Fibroblast of skin of left biceps (primary cell): ENCODE data around the gene KLF13.
A peak's percentile ranks its signal among the peaks of the same experiment; 100 is the strongest.
"Not testable (repeated sequence)": the region's sequence is repeated elsewhere in the genome, so short reads cannot be mapped to it uniquely, and the experiment has no call there.

Experiments used
- DNase-seq, 2 experiments: peaks; one replicate each; pipeline ENCODE4 v3.0.0-alpha.2; 2013; ENCODE audit warnings: low read depth in 2 of 2

Gene KLF13

GRCh38 chr15:31345606-31346366, 19.2 kb downstream of the KLF13 start:
- DNase-seq = no peak

- DNase-seq = no peak
Observed at GRCh38 chr15:31346367-31347066, 19.9 kb downstream of the KLF13 start.

GRCh38 chr15:31347067-31347975, 20.7 kb downstream of the KLF13 start:
- no peak for DNase-seq

GRCh38 chr15:31347981-31348803, 21.6 kb downstream of the KLF13 start:
- no peak for DNase-seq

GRCh38 chr15:31349233-31350141, 22.9 kb downstream of the KLF13 start:
- no peak for DNase-seq

- no peak for DNase-seq
Observed at GRCh38 chr15:31350771-31351170, 24.1 kb downstream of the KLF13 start.

- DNase-seq = no peak
Observed at GRCh38 chr15:31352339-31352751, 25.7 kb downstream of the KLF13 start.

GRCh38 chr15:31352911-31353811, 26.5 kb downstream of the KLF13 start:
- DNase-seq = peak; percentile 79 to 83

GRCh38 chr15:31353931-31354330, 27.3 kb downstream of the KLF13 start:
- no peak for DNase-seq

- not testable (repeated sequence) for DNase-seq
Observed at GRCh38 chr15:31356097-31356496, 29.5 kb downstream of the KLF13 start.

GRCh38 chr15:31357148-31357547, 30.5 kb downstream of the KLF13 start:
- DNase-seq = no peak

GRCh38 chr15:31358163-31358562, 31.5 kb downstream of the KLF13 start:
- no peak for DNase-seq

GRCh38 chr15:31358957-31359701, 32.5 kb downstream of the KLF13 start:
- DNase-seq = no peak

- no peak for DNase-seq
Observed at GRCh38 chr15:31359702-31360111, 33.1 kb downstream of the KLF13 start.

GRCh38 chr15:31360158-31360561, 33.5 kb downstream of the KLF13 start:
- no peak for DNase-seq

GRCh38 chr15:31360843-31361763, 34.5 kb downstream of the KLF13 start:
- no peak for DNase-seq

GRCh38 chr15:31361764-31362515, 35.3 kb downstream of the KLF13 start:
- no peak for DNase-seq
